Endometrium (tissue), 2 donors: ENCODE results near the gene MARCHF3.
"Not testable (repeated sequence)": the region's sequence is repeated elsewhere in the genome, so short reads cannot be mapped to it uniquely, and the experiment has no call there.

Experiments used
- FAIRE-seq: peaks from 2 replicates; lab custom pipeline; 2012; peaks lifted over from hg19 to GRCh38; lab: Jason Lieb, UNC
- donor health status: control.
- donor health status: control.

Gene MARCHF3

GRCh38 chr5:127051591-127051990, 21.2 kb upstream of the MARCHF3 start:
- FAIRE-seq: no peak

DNA sequence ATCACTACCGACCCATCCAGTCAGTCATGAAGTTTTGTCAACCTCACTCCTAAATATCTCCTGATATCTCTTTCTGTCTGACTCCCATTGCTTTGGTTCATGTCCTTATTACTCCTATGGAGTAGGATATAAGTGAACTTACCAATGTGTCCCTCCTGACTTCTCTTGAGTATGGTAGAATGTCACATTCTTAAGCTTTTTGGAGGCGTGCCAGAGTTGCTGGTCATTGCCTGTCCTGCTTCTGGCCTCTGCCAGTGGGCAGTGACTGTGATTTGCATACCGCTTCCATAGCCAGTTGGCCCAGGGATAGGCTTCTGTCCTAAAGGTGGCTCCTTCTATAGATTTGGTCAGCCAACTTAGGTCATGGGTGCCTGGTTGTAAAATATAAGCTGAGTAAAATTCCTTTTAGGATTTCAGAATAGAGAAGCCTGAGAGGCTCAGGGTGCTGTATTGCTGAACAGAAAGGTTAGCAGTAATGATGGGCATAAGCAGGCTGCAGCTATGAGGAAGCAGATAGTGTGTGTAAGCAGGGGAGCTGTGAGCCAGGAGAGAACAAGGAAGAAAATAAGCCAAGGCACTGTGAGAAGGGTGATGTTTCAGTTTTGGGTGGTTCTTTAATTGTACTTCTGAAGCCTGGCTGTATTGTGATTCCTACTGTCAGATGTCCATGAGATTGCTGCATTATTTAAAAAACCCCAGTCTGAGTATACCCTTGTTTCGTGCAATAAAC, 16.1 kb upstream of the MARCHF3 start:
- no peak for FAIRE-seq

DNA sequence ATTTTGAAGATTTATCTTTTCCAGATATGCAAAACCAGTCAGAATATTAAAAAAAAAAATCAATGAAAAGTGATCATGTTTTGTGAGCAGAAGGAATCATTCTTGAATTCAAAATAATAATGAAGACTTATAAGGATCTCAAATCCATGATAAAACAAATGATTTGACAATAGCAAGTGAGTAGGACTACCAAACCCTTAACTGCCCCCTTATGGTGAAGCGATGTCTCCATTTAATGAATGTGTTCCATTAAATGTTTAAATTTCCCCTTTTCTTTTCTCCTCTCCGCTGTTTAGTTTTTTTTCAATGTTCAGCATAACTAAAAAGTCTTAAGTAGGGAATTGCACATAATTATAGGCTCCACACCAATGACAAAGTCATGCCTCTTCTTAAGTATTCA, 12.2 kb upstream of the MARCHF3 start:
- FAIRE-seq: no peak

- FAIRE-seq: no peak
These were observed 11.2 kb upstream of the MARCHF3 start for GRCh38 chr5:127041571-127041970.

DNA sequence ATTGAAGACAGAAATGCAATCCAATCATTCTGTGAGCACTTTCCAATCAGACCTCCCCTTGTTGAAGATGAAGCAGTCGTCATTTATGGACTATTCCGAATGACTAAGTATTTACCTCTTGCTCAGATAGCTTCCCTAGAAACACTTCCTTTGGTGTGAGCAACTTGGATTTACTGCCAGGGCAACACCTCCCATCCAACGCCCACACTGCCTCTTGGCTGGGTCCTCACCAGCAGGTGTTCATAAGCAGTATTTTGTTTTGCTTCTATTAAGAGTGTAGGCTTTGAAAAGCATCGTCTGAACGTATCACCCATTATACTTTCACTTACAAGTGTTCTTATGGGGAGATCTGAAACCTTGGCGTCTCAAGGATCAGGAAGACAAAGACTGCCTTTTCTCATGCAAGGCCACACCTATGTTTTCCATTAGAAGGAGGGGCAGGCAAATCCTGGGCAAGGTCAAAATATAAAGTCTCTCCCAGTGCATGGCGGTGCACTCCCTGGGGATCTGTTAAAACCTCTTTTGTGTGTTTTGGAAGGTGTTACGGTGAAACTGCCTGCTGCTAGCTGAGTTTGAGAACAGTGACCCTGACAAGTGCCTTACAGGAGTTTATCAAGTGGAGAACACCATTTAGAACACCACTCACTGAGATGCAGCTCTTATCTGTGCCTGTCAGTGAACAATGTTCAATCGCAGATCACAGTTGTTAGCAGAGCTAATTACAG, 10.6 kb upstream of the MARCHF3 start:
- no peak for FAIRE-seq

DNA sequence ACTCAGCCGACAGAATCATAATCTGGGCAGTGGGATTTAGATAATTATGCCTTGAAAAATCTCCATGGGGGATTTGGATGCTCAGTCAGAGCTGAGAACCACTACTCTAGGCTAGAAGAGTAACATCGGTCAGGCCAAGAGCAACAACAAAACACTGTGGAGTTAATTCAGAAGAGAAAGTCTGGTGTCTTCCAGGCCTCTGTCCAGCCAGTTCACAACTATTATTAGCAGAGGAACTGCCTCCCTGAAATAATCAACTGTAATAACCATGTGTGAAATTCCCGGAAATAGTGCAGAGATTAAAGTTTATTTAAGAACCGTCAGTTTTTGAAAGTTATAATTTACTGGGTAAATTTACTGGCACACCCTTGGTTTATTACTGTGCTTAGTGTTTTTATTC, 8.2 kb upstream of the MARCHF3 start:
- no peak for FAIRE-seq

DNA sequence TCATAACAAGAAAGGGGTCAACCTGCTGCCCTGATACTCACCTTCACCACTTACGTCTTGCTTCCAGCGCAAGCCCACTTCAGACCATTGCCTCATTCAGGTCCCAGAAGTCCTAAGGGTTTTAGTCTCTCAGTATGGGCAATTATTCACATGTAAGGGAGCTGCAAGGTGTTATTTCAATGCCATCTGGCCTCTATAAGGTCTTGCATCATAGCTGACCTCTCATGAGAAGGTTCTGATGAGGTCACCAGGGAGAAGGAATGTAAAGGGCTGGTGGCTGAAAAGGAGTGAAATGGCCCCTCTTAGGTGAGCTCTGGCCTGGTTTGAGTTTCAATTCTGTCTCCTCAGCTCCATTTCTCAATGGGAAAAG, 1.5 kb upstream of the MARCHF3 start:
- no peak for FAIRE-seq

GRCh38 chr5:127031147-127031862, 947 bp upstream of the MARCHF3 start:
- no peak for FAIRE-seq

DNA sequence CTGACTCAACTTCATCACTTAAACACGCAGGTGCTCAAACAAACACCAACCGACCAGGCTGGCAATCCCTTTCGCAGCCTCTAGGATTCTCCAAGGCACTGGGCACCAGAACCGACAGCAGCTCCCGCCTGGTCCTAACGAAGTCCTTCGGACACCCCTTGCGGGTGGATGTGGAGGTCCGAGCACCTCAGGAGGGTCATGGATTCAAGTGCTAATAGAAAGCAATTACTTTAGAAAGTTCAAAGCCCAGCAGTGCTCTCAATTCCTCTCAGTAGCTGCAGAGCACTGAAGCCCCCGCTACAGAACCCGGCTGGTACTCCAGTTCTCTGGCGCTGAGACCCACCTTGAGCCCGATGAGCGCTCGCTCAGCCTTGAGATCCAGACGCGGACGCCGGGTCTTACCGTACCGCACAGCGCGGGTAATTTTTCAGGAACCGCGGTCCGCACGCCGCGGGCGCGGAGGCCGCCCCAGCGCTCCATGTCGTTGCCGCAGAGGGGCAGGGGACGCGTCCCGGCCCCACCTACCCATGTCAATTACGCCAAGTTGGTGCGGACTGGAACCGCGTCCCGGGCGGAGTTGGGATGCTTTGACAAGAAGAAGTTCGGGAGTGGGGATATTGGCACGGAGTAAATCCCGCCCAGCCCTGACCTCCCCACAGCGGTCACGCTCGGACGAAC, 638 bp downstream of the MARCHF3 start:
- no peak for FAIRE-seq

GRCh38 chr5:127028822-127029457, 1.4 kb downstream of the MARCHF3 start:
- FAIRE-seq: no peak

DNA sequence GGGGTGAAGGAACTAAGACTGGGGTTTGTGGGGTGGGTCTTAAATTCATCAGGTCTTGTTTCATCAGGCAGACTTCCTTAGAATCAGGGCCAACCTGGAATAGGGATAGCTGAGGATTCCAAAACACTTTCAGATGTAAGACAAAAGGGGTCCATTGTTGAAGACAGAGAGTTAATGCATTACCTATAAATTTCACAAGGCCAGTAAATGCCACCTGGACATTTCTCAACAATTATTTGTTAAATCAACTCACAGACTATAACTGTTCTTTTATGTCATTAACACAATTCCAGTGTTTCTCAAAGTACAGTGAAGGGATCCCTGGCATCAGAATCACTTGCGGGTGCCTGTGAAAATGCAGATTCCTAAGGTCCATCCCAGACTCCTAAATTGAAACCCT, 2.8 kb downstream of the MARCHF3 start:
- no peak for FAIRE-seq

DNA sequence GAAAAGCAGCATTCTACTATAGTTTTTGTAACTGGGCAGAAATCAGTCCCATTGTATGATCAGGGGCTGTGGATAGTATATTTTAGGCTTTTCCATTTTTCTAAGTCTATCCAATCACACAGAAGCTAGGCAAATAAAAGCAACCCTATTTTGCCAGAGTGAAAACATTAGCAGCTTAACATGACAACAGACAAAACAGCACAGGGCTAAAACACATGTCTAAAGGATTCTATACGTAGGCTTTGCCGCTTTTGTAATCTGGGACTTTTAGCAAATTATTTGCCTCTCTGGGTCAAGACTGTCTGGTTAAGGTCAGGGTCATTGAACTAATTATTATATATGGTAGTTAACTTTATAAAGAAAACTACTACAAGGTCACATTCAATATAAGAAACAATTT, 4.2 kb downstream of the MARCHF3 start:
- FAIRE-seq: no peak

- FAIRE-seq: no peak
These were observed 4.9 kb downstream of the MARCHF3 start for GRCh38 chr5:127025467-127025866.

- FAIRE-seq: no peak
These were observed 5.5 kb downstream of the MARCHF3 start for GRCh38 chr5:127024821-127025220.

DNA sequence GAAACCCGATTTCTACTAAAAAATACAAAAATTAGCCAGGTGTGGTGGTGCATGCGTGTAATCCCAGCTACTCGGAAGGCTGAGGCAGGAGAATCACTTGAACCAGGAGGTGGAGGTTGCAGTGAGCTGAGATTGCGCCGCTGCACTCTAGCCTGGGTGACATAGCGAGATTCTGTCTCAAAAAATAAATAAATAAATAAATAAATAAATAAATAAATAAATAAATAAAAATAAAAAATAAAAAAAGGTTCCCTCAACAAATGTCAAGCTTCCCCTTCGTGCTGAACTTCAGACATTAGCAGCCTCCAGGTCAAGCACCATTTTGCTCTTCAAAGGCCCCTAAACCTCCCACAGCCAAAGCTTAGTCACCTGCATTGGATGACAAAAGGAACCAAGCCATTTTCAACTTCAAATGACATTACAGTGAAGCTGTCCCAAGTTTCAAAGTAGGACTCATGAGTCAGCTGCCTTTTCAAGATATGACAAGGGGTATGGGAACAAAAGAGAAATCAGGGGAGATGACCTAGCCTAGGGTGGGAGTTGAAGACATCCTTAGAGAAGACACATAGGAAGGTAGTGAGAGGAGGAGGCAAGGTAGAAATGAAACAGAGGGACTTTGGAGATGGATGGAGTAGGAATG, 6.7 kb downstream of the MARCHF3 start:
- not testable (repeated sequence) for FAIRE-seq

- FAIRE-seq: no peak
These were observed 7.5 kb downstream of the MARCHF3 start for GRCh38 chr5:127022846-127023245.

- FAIRE-seq: no peak
These were observed 10.4 kb downstream of the MARCHF3 start for GRCh38 chr5:127019928-127020327.

GRCh38 chr5:127016722-127017121, 13.6 kb downstream of the MARCHF3 start:
- FAIRE-seq: not testable (repeated sequence)

GRCh38 chr5:127015716-127016115, 14.6 kb downstream of the MARCHF3 start:
- FAIRE-seq: no peak

DNA sequence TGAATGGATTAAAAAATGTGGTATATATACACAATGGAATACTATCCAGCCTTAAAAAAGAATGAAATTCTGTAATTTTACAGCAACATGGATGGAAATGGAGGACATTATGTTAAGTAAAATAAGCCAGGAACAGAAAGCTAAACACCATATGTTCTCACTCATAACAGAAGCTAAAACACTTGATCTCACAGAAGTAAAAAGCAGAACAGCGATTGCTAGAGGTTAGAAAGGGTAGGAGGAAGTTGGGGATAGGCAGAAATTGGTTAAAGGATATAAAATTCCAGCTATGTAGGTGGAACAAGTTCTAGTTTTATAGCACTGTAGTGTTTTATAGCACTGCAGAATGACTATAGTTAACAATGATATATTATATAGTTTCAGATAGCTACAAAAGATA, 15.8 kb downstream of the MARCHF3 start:
- FAIRE-seq: no peak

DNA sequence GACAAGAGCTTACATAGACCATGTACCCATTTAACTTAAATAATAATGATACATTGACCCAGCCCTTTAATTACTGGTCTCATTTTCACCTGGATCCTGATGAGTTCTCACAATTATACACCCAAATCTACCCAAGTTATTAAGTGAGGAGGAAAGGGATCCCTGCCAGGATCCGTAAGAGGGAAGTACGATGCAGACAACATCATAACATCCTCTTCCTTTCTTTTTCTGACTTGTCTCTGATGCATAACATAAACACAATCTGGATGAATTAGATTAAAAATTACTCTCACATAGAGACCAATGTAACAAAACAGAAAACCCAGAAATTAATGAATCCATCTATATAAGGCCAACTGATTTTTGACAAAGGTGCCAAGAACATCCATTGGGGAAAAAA, 17.0 kb downstream of the MARCHF3 start:
- FAIRE-seq: no peak

- FAIRE-seq: no peak
These were observed 17.4 kb downstream of the MARCHF3 start for GRCh38 chr5:127012916-127013315.
